ENCODE data around the gene PROM2.
"Not testable (repeated sequence)": the region's sequence is repeated elsewhere in the genome, so short reads cannot be mapped to it uniquely, and the experiment has no call there.

The PROM2 gene

GRCh38 chr2:95264624-95265023, 9.6 kb upstream of the PROM2 start:
- DNase-seq (ENCODE audit: extremely low read depth, low read depth): no peak
- TF ChIP-seq, protein P1, sequence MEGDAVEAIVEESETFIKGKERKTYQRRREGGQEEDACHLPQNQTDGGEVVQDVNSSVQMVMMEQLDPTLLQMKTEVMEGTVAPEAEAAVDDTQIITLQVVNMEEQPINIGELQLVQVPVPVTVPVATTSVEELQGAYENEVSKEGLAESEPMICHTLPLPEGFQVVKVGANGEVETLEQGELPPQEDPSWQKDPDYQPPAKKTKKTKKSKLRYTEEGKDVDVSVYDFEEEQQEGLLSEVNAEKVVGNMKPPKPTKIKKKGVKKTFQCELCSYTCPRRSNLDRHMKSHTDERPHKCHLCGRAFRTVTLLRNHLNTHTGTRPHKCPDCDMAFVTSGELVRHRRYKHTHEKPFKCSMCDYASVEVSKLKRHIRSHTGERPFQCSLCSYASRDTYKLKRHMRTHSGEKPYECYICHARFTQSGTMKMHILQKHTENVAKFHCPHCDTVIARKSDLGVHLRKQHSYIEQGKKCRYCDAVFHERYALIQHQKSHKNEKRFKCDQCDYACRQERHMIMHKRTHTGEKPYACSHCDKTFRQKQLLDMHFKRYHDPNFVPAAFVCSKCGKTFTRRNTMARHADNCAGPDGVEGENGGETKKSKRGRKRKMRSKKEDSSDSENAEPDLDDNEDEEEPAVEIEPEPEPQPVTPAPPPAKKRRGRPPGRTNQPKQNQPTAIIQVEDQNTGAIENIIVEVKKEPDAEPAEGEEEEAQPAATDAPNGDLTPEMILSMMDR (IDR thresholded peaks at IDR 0.05; ENCODE audit: low read depth, low read length): no peak; the same call in none of the 2 replicates

DNA sequence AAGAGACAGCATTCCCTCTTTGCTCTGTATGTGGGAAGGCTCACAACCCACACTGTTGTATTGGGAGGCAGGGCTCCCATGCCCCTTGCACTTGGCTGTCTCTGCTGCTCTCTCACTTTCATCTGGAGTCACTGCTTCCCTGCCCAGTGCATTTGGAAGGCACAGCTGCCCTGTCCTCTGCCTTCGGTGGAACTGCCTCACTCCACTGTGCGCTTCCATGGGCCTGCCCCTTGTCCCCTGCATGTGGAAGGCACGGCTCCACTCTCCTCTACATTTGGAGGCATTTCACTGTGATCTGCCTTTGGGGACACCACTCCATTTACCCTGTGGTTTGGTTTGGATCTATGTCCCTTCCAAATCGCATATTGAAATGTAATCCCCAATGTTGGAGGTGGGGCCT, 9.1 kb upstream of the PROM2 start:
- TF ChIP-seq, protein P1 (IDR thresholded peaks at IDR 0.05; ENCODE audit: low read depth, low read length): no peak
- DNase-seq (ENCODE audit: extremely low read depth, low read depth): no peak

DNA sequence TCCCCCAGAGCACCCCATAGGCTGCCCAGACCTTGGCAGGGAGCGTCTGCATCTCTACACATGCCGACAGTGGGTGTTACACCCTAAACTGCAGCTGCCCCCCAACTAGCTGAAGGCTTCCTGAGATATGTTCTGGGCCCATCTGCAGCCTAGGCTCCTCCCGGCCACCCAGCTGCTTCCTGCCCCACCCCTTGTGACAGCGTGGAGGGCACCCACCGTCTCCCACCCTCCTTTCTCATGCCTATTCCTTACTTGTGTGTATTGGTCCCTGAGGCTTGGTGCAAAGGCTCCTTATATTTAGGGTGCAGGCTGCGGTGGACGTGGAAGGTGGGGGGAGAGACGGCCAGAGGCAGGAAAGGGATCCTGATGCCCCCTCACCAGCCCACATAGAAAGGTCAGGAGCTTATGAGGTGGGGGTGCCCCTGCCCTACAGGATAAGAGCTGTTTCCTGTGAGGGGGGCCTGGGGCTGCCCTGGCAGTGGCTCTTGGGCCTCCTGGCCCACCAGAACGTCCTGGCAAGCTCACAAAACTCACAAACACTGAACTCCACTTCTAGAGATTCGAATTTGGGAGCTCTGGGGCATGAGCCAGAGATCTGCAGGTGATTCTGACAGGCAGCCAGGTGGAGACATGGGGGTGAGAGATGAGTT, 7.3 kb upstream of the PROM2 start:
- DNase-seq (ENCODE audit: extremely low read depth, low read depth): no peak
- TF ChIP-seq, protein P1 (IDR thresholded peaks at IDR 0.05; ENCODE audit: low read depth, low read length): no peak

DNA sequence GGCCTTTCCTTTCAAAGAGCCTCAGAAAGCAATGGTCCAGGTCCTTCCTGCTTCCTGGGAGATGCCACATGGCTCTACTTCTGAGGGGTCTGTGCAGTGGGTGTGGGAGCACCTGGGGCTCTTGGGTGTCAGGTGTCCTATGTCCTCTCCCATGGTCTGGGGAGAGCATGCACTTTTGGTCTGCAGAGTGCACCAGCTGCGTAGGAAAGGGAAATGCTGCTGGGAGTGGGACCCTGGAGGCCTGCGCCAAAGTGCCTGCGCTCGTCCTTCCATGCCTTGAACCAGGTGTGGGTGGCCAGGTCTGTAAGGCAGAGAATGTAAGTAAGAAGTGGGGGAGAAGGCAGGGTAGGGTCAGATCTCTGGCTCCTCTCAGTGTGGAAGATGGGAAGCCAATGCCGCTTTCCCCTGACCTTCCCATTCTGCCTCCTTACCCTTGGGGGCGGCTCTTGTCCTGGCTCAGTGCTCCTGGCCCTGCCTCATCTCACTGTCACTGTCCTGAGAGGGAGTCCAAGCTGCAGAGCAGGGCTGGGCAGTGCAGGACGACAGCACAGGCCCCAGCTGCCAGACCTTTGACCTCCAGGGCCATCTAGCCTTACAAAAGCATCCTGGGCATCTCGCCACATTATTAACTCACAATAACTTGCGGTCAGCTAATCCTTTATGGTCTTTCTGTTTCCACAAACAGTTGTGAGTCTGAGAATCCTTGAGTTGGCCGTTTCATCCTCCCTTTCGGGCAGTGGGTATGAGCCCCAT, 6.6 kb upstream of the PROM2 start:
- TF ChIP-seq, protein P1 (IDR thresholded peaks at IDR 0.05; ENCODE audit: low read depth, low read length): no peak
- no peak for DNase-seq (ENCODE audit: extremely low read depth, low read depth)

DNA sequence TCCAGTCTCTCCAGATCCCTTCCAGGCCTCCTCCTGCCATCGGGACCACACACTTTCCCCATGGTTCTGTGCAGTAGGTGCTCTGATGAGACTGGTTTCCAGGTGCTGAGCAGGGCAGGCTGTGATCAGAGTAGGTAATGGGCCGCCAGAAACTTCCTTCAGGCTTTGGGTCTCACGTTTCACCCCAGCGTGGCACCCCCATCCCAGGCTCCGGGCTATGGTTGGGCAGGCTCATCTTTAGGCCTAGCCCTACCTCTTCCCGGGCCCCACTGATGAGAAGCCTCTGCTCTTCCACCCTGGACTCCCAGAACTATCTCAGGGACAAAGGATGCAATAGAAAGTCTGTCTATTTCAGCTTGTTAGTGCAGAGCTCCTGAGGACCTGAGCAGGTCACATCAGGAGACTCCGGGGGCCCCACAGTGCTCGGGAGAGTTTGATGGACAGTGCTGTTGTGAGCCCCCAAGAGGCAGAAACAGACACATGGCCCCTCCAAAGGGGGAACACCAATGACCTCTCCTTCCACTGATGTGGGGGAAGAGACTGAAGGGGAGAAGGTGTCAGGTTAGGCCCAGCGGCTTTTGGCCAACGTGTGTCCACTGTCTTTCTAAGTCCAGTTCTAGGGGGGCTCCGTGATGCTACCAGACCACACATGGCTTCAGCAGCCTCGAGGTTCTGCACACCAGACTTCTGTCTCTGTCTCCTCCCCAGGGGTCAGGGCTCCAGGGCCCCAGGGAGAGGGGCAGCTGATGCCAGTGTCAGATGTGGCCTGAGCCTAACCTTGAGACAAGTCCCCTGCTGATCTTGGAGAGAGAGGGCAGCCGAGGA, 5.8 kb upstream of the PROM2 start:
- TF ChIP-seq, protein P1 (IDR thresholded peaks at IDR 0.05; ENCODE audit: low read depth, low read length): no peak

DNA sequence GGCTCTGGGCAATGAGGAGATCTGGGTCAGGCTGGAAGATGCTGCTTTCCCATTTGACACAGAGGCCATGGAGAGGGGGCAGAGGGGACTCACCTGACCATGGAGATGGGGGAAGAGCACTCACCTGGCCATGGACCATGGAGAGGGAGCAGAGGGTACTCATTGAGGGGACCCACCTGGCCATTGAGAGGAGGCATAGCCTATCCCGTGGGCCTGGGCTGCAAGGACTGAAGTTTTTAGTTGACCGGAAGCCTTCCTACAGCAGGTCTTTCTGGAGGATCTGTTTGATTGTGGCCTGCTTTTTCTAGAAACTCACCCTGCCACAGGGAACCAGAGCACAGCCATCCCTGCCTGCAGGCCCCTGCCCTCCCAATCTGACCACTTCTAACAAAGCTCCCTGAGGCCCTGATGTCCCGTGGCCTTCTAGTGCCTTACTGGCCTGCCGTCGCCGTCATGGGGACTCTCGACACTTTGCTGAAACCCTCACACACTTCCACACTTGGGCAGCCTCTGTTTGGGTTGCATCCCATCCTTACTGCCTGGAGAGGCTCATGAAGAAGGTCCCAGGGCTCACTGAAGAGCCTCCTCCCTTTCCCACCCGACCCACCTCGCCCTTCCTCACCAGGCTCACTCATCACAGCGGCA, 5.1 kb upstream of the PROM2 start:
- DNase-seq (ENCODE audit: extremely low read depth, low read depth): no peak
- TF ChIP-seq, protein P1 (IDR thresholded peaks at IDR 0.05; ENCODE audit: low read depth, low read length): no peak

More for the DNA sequence above, 5.8 kb upstream of the PROM2 start:
- no peak for DNase-seq (ENCODE audit: extremely low read depth, low read depth)

DNA sequence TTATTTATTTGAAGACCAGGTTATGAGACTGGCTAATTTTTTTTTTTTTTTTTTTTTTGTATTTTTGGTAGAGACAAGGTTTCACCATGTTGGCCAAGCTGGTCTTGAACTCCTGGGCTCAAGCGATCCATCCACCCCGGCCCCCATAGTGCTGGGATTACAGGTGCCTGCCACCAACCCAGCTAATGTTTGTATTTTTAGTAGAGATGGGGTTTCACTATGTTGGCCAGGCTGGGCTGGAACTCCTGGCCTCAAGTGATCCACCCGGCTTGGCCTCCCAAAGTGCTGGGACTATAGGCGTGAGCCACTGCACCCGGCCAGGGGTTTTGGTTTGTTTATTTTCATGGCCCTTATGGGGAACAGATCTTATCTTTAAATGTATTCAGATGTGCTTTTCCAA, 4.5 kb upstream of the PROM2 start:
- DNase-seq (ENCODE audit: extremely low read depth, low read depth): not testable (repeated sequence)
